Osteoblast (primary cell): Measurements from ENCODE around the gene NCKAP5. TPM values are rescaled to one million over a fixed set of nuclear protein-coding genes. Genes with fewer than 3 reads are reported as not detected.

ENCODE experiments used
- DNase-seq: peaks from one replicate; pipeline ENCODE4 v3.0.0; 2011; ENCODE audit warnings: low spot score, mixed read lengths; ENCODE audit not compliant: insufficient read length; ENCODE audit errors: missing footprints
- H2AFZ ChIP-seq: 2 replicates; pipeline ENCODE4 v1.6.0; 2011; ENCODE audit warnings: mild to moderate bottlenecking, low read length
- H3K27ac ChIP-seq: 2 replicates; pipeline ENCODE4 v1.5.1; 2011; ENCODE audit warnings: mild to moderate bottlenecking, low read depth, low read length, moderate library complexity
- H3K27me3 ChIP-seq: 2 replicates; pipeline ENCODE4 v1.6.0; 2012; ENCODE audit warnings: mild to moderate bottlenecking, control low read depth, inconsistent platforms, low read length, moderate library complexity; ENCODE audit not compliant: insufficient read depth
- H3K36me3 ChIP-seq: 2 replicates; pipeline ENCODE4 v1.5.1; 2011; ENCODE audit warnings: mild to moderate bottlenecking, low read length, control low read depth, moderate library complexity; ENCODE audit not compliant: insufficient read depth
- H3K4me1 ChIP-seq: 2 replicates; pipeline ENCODE4 v1.5.1; 2011; ENCODE audit warnings: mild to moderate bottlenecking, low read length, control low read depth, moderate library complexity; ENCODE audit not compliant: insufficient read depth
- H3K4me2 ChIP-seq: 2 replicates; pipeline ENCODE4 v1.6.0; 2011; ENCODE audit warnings: mild to moderate bottlenecking, low read length; ENCODE audit not compliant: insufficient read depth
- H3K4me3 ChIP-seq: fragments of 200-600 bp; sonication (generic); 3 replicates; pipeline ENCODE4 v1.5.1; 2012; ENCODE audit warnings: mild to moderate bottlenecking, low read length, inconsistent platforms; ENCODE audit not compliant: insufficient read depth
- H3K79me2 ChIP-seq: 2 replicates; pipeline ENCODE4 v1.6.0; 2012; ENCODE audit warnings: mild to moderate bottlenecking, low read length, control low read depth, inconsistent platforms; ENCODE audit not compliant: insufficient read depth
- H3K9me3 ChIP-seq: 2 replicates; pipeline ENCODE4 v1.5.1; 2011; ENCODE audit warnings: low read depth, low read length, control low read depth
- H4K20me1 ChIP-seq: 2 replicates; pipeline ENCODE4 v1.6.0; 2012; ENCODE audit warnings: mild to moderate bottlenecking, low read length, control low read depth; ENCODE audit not compliant: insufficient read depth
- total RNA-seq: library from RNA; depleted of rRNA; stranded (reverse); fragments of >200 nt; gene quantifications from 2 replicates; pipeline ENCODE4 v1.2.3, GENCODE V29; 2012
- TF ChIP-seq, protein P1 (sequence below): IDR thresholded peaks from 2 replicates; pipeline ENCODE4 v1.5.1; 2011; ENCODE audit warnings: mild to moderate bottlenecking, low read depth, low read length, moderate library complexity; ENCODE audit errors: extremely low read depth

Gene NCKAP5
- total RNA-seq, 1 donor = 1.8 TPM

DNA sequence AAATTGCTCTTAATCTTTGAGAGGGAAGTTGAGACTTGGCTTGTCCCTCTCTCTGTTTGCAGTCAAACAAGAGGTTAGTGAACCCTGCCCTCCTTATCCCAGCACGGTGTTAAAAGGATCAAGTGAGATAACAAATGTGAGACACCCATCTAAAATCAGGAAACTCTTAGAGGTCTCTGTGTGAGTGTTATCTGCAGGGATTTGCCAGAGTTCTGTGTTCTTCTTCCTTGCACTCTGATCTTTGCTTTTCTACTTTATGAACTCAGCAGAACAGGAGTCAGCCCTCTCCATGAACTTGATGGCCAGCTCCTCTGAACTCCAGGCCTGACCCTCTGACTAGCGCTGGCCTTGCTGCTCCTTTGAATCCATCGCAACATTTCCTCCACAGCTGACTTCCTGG lies 123.8 kb downstream of the NCKAP5 start:
- Histone ChIP-seq H3K79me2 (no peaks in the 10 kb centered on the region), H3K36me3 (no peaks in the 10 kb centered on the region), H3K9me3 (no peaks in the 10 kb centered on the region), H2AFZ (no peak overlapping the region), H3K4me3 (no peak overlapping the region), H3K27me3 (no peaks in the 10 kb centered on the region), H3K27ac (no peak overlapping the region), H4K20me1 (no peaks in the 10 kb centered on the region), H3K4me2 (no peak overlapping the region), H3K4me1 (no peaks in the 10 kb centered on the region)
- TF ChIP-seq, protein P1, sequence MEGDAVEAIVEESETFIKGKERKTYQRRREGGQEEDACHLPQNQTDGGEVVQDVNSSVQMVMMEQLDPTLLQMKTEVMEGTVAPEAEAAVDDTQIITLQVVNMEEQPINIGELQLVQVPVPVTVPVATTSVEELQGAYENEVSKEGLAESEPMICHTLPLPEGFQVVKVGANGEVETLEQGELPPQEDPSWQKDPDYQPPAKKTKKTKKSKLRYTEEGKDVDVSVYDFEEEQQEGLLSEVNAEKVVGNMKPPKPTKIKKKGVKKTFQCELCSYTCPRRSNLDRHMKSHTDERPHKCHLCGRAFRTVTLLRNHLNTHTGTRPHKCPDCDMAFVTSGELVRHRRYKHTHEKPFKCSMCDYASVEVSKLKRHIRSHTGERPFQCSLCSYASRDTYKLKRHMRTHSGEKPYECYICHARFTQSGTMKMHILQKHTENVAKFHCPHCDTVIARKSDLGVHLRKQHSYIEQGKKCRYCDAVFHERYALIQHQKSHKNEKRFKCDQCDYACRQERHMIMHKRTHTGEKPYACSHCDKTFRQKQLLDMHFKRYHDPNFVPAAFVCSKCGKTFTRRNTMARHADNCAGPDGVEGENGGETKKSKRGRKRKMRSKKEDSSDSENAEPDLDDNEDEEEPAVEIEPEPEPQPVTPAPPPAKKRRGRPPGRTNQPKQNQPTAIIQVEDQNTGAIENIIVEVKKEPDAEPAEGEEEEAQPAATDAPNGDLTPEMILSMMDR = no peak
- no peak for DNase-seq

DNA sequence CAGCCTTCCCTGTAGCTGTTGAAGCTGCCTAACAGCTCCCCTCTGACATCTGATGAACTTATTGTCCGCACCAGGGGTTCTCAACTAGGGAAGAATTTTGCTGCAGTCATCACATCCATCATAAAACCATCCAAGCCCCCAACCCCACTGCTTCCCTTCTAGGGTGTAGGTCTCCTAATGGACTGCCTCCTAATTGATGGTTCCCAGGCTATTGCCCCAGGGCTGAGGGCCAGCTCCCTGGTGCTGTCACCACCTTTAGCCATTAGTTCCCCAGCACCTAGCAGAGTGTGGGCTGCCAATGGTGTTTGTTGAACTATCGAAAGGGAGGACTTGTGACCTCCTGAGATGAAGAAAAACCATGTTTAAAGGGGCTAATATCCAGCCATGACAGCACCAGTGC lies 125.9 kb downstream of the NCKAP5 start:
- Histone ChIP-seq H4K20me1 (no peaks in the 10 kb centered on the region), H3K79me2 (no peaks in the 10 kb centered on the region), H3K36me3 (no peaks in the 10 kb centered on the region), H3K4me3 (no peak overlapping the region), H3K27me3 (no peaks in the 10 kb centered on the region), H3K9me3 (no peaks in the 10 kb centered on the region), H3K27ac (no peak overlapping the region), H3K4me1 (no peaks in the 10 kb centered on the region), H2AFZ (no peak overlapping the region), H3K4me2 (no peak overlapping the region)
- TF ChIP-seq, protein P1 = no peak
- no peak for DNase-seq

DNA sequence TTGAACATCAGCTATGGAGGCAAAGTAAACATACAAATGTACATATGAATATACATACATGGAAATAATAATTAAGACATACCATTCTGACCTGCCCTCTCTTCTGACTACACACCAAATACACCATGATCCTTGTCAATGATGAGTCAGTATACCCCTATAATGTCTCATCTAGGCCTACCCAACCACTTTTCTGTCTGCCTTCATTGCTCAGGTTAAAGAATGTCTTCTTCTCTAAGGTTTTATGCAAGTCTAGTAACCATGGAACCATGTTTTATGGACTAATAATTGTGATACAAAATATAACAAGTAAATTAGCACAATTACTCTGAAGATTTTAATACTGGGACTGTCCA lies 128.7 kb downstream of the NCKAP5 start:
- H3K4me3 ChIP-seq = no peak overlapping the region
- H3K9me3 ChIP-seq = no peaks in the 10 kb centered on the region
- H3K4me1 ChIP-seq = peaks cover 5% of the 10 kb centered on the region
- H4K20me1 ChIP-seq = no peaks in the 10 kb centered on the region
- no peak overlapping the region for H3K4me2 ChIP-seq
- H2AFZ ChIP-seq = no peak overlapping the region
- no peaks in the 10 kb centered on the region for H3K36me3 ChIP-seq
- DNase-seq = no peak
- no peaks in the 10 kb centered on the region for H3K79me2 ChIP-seq
- no peak overlapping the region for H3K27ac ChIP-seq
- no peaks in the 10 kb centered on the region for H3K27me3 ChIP-seq
- TF ChIP-seq, protein P1 = no peak

DNA sequence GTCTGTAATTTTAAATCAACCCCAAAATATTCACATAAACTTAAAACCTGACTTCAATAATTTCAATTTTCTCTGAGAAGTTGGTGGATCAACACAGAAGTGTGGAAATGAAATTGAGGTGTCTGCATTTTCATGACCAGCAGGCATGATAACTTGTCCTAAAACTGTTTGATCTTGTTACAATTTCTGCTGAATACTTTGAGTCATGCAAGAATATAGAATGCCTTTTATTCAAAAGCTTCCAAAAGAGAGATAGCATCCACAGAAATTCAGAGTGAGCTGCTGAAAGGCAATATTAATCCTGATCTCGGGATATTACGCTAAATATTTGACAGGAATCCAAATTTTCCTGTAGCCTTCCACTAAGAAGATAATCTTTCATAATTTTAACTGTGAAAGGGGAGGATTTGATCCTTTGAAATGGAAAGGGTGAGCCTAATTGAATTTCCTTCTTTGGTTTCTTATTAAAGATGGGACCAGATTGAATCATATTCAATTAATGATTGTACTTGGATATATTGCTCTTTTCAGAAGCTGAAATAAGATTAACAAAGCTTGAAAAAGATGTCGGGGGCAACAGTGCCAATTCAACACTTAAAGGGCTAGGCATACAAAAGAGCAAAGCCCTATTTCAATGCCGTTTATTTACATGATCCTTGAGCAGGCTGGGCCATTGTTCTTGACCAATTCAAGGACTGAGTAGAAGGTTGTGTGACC lies 129.3 kb downstream of the NCKAP5 start:
- Histone ChIP-seq H3K4me2 (no peak overlapping the region), H3K4me1 (peaks cover 10% of the 10 kb centered on the region), H3K4me3 (no peak overlapping the region), H3K27ac (no peak overlapping the region), H4K20me1 (no peaks in the 10 kb centered on the region), H3K9me3 (no peaks in the 10 kb centered on the region), H2AFZ (no peak overlapping the region), H3K79me2 (no peaks in the 10 kb centered on the region), H3K27me3 (no peaks in the 10 kb centered on the region), H3K36me3 (no peaks in the 10 kb centered on the region)
- TF ChIP-seq, protein P1 = no peak
- no peak for DNase-seq
